HepG2 (cell line): ENCODE results near the gene KISS1. TPM values are rescaled to one million over a fixed set of nuclear protein-coding genes. Genes with fewer than 3 reads are reported as not detected.

Experiments
- AKAP8 ChIP-seq: sonication (generic); formaldehyde crosslinking; IDR thresholded peaks from 2 replicates; pipeline ENCODE4 v1.5.1; 2020; ENCODE audit warnings: mild to moderate bottlenecking, missing genetic modification reagents
- DNMT3B ChIP-seq: conservative IDR thresholded peaks from 2 replicates; pipeline ENCODE4 v1.6.1; 2016; ENCODE audit warnings: missing biosample characterization, control low read depth
- EP300 ChIP-seq, 3 experiments: sonication (generic) in 1 of 3; formaldehyde crosslinking in 1 of 3; IDR thresholded peaks; 2 replicates each; pipeline versions ENCODE4 v1.5.1 to v1.6.1; 2011 to 2020; ENCODE audit warnings: low read depth in 2 of 3, low read length in 2 of 3, borderline replicate concordance in 1 of 3, improper control_type of control experiment in 1 of 3, mild to moderate bottlenecking in 1 of 3, missing genetic modification reagents in 1 of 3, moderate library complexity in 1 of 3
- KLF13 ChIP-seq: sonication (generic); formaldehyde crosslinking; IDR thresholded peaks from 2 replicates; pipeline ENCODE4 v1.4.0; 2020; ENCODE audit warnings: mild to moderate bottlenecking, missing genetic modification reagents
- MEIS2 ChIP-seq: sonication (generic); formaldehyde crosslinking; IDR thresholded peaks from 2 replicates; pipeline ENCODE4 v1.9.0; 2021; ENCODE audit warnings: mild to moderate bottlenecking, missing genetic modification reagents
- NFATC3 ChIP-seq: sonication (generic); formaldehyde crosslinking; IDR thresholded peaks from 2 replicates; pipeline ENCODE4 v1.5.1; 2020; ENCODE audit warnings: mild to moderate bottlenecking, missing genetic modification reagents
- RXRB ChIP-seq: IDR thresholded peaks from 2 replicates; pipeline ENCODE4 v1.6.1; 2016; ENCODE audit warnings: borderline replicate concordance, missing genetic modification reagents, missing compliant biosample characterization
- SAP130 ChIP-seq: IDR thresholded peaks from 2 replicates; pipeline ENCODE4 v1.6.1; 2016; ENCODE audit warnings: low read depth
- SMC3 ChIP-seq: IDR thresholded peaks from 2 replicates; pipeline ENCODE4 v1.6.1; 2011; ENCODE audit warnings: low read length, improper control_type of control experiment
- TBL1XR1 ChIP-seq: fragments of 150-350 bp; IDR thresholded peaks from 2 replicates; pipeline ENCODE4 v1.6.1; 2014; ENCODE audit warnings: borderline replicate concordance, low read length; ENCODE audit not compliant: partially characterized antibody
- WIZ ChIP-seq: sonication (generic); formaldehyde crosslinking; IDR thresholded peaks from 2 replicates; pipeline ENCODE4 v1.5.1; 2020; ENCODE audit warnings: mild to moderate bottlenecking, missing genetic modification reagents
- ZBTB38 ChIP-seq: sonication (generic); formaldehyde crosslinking; IDR thresholded peaks from 2 replicates; pipeline ENCODE4 v1.5.1; 2020; ENCODE audit warnings: mild to moderate bottlenecking, missing genetic modification reagents
- ZFP82 ChIP-seq: sonication (generic); formaldehyde crosslinking; IDR thresholded peaks from 2 replicates; pipeline ENCODE4 v1.5.1; 2020; ENCODE audit warnings: mild to moderate bottlenecking, missing genetic modification reagents, borderline replicate concordance
- ZNF256 ChIP-seq: sonication (generic); formaldehyde crosslinking; conservative IDR thresholded peaks from 2 replicates; pipeline ENCODE4 v1.4.0; 2020; ENCODE audit warnings: missing genetic modification reagents
- ZNF264 ChIP-seq: sonication (generic); formaldehyde crosslinking; IDR thresholded peaks from 2 replicates; pipeline ENCODE4 v1.4.0; 2020; ENCODE audit warnings: missing genetic modification reagents
- ZNF33A ChIP-seq: sonication (generic); formaldehyde crosslinking; IDR thresholded peaks from 2 replicates; pipeline ENCODE4 v1.5.1; 2020; ENCODE audit warnings: missing genetic modification reagents, mild to moderate bottlenecking, moderate library complexity, borderline replicate concordance
- ZNF430 ChIP-seq: sonication (generic); formaldehyde crosslinking; IDR thresholded peaks from 2 replicates; pipeline ENCODE4 v1.9.0; 2021; ENCODE audit warnings: mild to moderate bottlenecking, missing genetic modification reagents
- ZNF687 ChIP-seq: sonication (generic); formaldehyde crosslinking; IDR thresholded peaks from 2 replicates; pipeline ENCODE4 v1.5.1; 2020; ENCODE audit warnings: mild to moderate bottlenecking, missing genetic modification reagents, moderate library complexity
- polyA plus RNA-seq, 8 experiments: library from polyadenylated mRNA; depleted of rRNA in 3 of 8; stranded (reverse) in 7 of 8; unstranded in 1 of 8; fragments of >200 nt; fragmentation: Illumina TruSeq in 4 of 8; extraction: Trizol in 4 of 8; gene quantifications; 2 replicates each; pipeline versions ENCODE4 v1.2.1 to v1.2.3, GENCODE V29; 2011 to 2016; ENCODE audit warnings: low read depth in 4 of 8, missing spikeins in 1 of 8, mixed read lengths in 1 of 8; ENCODE audit not compliant: insufficient read depth in 1 of 8
- total RNA-seq, 5 experiments: library from RNA; depleted of rRNA; stranded (reverse); fragments of >200 nt; fragmentation: Illumina TruSeq; extraction: Trizol; gene quantifications; 2 replicates each; pipeline ENCODE4 v1.2.3, GENCODE V29; 2016; ENCODE audit warnings: low read depth in 1 of 5
- TF ChIP-seq, protein P1 (sequence below): sonication (generic); formaldehyde crosslinking; IDR thresholded peaks from 2 replicates; pipeline ENCODE4 v1.5.0; 2020; ENCODE audit warnings: mild to moderate bottlenecking, missing genetic modification reagents, borderline replicate concordance
- TF ChIP-seq, protein P2 (sequence below): sonication (generic); formaldehyde crosslinking; IDR thresholded peaks from 2 replicates; pipeline ENCODE4 v1.4.0; 2020; ENCODE audit warnings: mild to moderate bottlenecking, low read depth, missing genetic modification reagents

Gene KISS1
- total and polyA plus RNA-seq, 2 of the 13 experiments (the other 11 are each of a cell fraction or from before 2014, with no cell fraction given): 0.24 to 0.80 TPM

GRCh38 chr1:204207136-204207616, 10.9 kb upstream of the KISS1 start (continued):
- TF ChIP-seq, protein P1, sequence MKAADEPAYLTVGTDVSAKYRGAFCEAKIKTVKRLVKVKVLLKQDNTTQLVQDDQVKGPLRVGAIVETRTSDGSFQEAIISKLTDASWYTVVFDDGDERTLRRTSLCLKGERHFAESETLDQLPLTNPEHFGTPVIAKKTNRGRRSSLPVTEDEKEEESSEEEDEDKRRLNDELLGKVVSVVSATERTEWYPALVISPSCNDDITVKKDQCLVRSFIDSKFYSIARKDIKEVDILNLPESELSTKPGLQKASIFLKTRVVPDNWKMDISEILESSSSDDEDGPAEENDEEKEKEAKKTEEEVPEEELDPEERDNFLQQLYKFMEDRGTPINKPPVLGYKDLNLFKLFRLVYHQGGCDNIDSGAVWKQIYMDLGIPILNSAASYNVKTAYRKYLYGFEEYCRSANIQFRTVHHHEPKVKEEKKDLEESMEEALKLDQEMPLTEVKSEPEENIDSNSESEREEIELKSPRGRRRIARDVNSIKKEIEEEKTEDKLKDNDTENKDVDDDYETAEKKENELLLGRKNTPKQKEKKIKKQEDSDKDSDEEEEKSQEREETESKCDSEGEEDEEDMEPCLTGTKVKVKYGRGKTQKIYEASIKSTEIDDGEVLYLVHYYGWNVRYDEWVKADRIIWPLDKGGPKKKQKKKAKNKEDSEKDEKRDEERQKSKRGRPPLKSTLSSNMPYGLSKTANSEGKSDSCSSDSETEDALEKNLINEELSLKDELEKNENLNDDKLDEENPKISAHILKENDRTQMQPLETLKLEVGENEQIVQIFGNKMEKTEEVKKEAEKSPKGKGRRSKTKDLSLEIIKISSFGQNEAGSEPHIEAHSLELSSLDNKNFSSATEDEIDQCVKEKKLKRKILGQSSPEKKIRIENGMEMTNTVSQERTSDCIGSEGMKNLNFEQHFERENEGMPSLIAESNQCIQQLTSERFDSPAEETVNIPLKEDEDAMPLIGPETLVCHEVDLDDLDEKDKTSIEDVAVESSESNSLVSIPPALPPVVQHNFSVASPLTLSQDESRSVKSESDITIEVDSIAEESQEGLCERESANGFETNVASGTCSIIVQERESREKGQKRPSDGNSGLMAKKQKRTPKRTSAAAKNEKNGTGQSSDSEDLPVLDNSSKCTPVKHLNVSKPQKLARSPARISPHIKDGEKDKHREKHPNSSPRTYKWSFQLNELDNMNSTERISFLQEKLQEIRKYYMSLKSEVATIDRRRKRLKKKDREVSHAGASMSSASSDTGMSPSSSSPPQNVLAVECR: peak; percentile 48; the same call in 1 of the 2 replicates
- TF ChIP-seq KLF13: no peak
- no peak for TF ChIP-seq NFATC3 (CRISPR knock-in tag)
- TF ChIP-seq ZFP82 (CRISPR knock-in tag): no peak
- TF ChIP-seq ZNF430 (CRISPR knock-in tag): no peak
- peak; percentile 27; the same call in 1 of the 2 replicates for TF ChIP-seq MEIS2 (CRISPR knock-in tag)
- no peak for TF ChIP-seq TBL1XR1
- peak; percentile 10; the same call in 1 of the 2 replicates for TF ChIP-seq SMC3
- TF ChIP-seq ZBTB38 (CRISPR knock-in tag): no peak
- no peak for TF ChIP-seq ZNF264 (CRISPR knock-in tag)
- no peak for TF ChIP-seq DNMT3B (CRISPR knock-in tag)
- TF ChIP-seq RXRB: 0 out of 2 replicates have a peak, but pooled peaks have one; percentile 19
- peak; percentile 26; the same call in 1 of the 2 replicates for TF ChIP-seq SAP130 (CRISPR knock-in tag)
- no peak for TF ChIP-seq EP300 (IDR thresholded peaks at IDR 0.05; ENCODE audit: low read depth in 2 of 2, low read length in 2 of 2)
- TF ChIP-seq EP300 (CRISPR knock-in tag; IDR thresholded peaks at IDR 0.05; ENCODE audit: borderline replicate concordance): no peak
- TF ChIP-seq ZNF687 (CRISPR knock-in tag): peak; percentile 61
- TF ChIP-seq AKAP8 (CRISPR knock-in tag): no peak
- TF ChIP-seq WIZ (CRISPR knock-in tag): no peak
- TF ChIP-seq, protein P2, sequence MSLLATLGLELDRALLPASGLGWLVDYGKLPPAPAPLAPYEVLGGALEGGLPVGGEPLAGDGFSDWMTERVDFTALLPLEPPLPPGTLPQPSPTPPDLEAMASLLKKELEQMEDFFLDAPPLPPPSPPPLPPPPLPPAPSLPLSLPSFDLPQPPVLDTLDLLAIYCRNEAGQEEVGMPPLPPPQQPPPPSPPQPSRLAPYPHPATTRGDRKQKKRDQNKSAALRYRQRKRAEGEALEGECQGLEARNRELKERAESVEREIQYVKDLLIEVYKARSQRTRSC (CRISPR knock-in tag): no peak
- no peak for TF ChIP-seq ZNF256 (CRISPR knock-in tag)
- TF ChIP-seq ZNF33A (CRISPR knock-in tag): no peak
